Measurements from ENCODE around the gene PTPRN2.

DNA sequence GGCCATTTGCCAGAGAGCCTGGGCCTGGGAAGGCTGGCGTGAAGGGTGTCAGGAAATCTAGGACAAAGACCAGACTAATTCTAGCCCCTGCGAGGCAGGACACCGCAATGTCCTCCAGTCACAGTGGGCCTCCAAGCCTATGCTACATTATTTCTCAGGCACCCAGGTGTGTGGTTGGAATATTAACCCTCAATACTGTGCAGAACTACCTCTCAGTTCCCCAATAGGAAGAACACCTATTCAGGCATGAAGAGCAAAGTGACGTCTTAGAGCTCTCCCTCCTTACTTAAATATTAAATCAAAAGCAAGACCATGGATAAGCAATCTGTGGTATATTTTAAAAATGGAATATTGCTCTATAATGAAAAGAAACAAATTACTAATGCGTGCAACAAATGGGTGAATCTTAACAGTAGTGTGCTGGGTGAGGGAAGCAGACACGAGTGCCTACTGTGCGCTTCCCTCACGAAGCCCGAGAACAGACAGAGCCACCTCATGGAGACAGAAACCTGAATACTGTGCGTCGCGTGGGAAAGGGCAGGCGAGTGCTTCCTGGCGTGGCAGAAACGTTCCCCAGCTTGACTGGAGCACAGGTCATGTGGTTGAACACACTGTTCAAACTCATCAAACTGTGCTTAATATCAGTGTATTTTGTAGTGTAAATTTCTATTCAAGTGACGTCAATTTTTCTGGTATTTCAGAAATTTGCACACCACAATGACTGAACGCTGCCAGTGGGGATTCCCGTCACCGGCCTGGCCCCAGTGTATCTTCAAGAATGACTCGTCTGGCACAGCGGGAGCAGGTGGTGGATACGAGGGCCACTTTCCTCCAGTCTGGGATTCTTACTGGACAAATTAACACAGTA lies 15.5 kb upstream of the PTPRN2 start:
- TF ChIP-seq CTCF (conservative IDR thresholded peaks at IDR 0.05; ENCODE audit: low read length) (no peak), EZH2phosphoT487 (IDR thresholded peaks at IDR 0.05; ENCODE audit: borderline replicate concordance, low read depth, low read length) (no peak)

Measured in OCI-LY7 (cell line).